HCT116 (cell line): ENCODE data around the gene CDK7. TPM values are rescaled to one million over a fixed set of nuclear protein-coding genes. Genes with fewer than 3 reads are reported as not detected.

Experiments
- ATAC-seq: fragments of 200-7000 bp; cut with Tn5 transposase; 2 replicates; pipeline ENCODE4 v1.9.1; 2020; ENCODE audit warnings: mild to moderate bottlenecking, moderate library complexity
- BruUV-seq: library from RNA; stranded (reverse); fragments of 400-500 nt; replicated peaks from 2 replicates; lab custom pipeline; 2021; lab: Mats Ljungman, UMichigan
- CTCF ChIA-PET: fragments of 300-600 bp; sonication (Branson Sonifier 250); formaldehyde crosslinking; loops from one replicate; lab custom pipeline; 2021; ENCODE audit warnings: antibody characterized with exemption; lab: Charles Lee
- POLR2A ChIA-PET: fragments of 300-600, 350-600 bp; sonication (Branson Sonifier 250); formaldehyde crosslinking; loops from one replicate; lab custom pipeline; 2021; ENCODE audit warnings: antibody characterized with exemption; lab: Charles Lee
- RAD21 ChIA-PET, 2 experiments: fragments of 300-600 bp; sonication (Branson Sonifier 250); formaldehyde crosslinking; loops; one replicate each; lab custom pipeline; 2023; ENCODE audit warnings: low total read pairs in 2 of 2; ENCODE audit not compliant: uncharacterized antibody in 2 of 2, unreplicated experiment in 2 of 2, low non-redundant PET in 1 of 2; lab: Charles Lee
- DNase-seq: peaks from one replicate; pipeline ENCODE4 v3.0.0-alpha.2; 2010; ENCODE audit warnings: low read depth, low spot score
- H2AFZ ChIP-seq: fragments of 200-600 bp; shearing (Covaris generic), sonication (generic); 2 replicates; pipeline ENCODE4 v1.6.1; 2017; ENCODE audit warnings: low read depth, mixed run types, mixed read lengths, antibody characterized with exemption, low read length; ENCODE audit not compliant: poor library complexity, severe bottlenecking
- H3K27ac ChIP-seq: 2 replicates; pipeline ENCODE4 v1.5.1; 2012; ENCODE audit warnings: low read depth, low read length
- H3K27me3 ChIP-seq: fragments of 200-600 bp; sonication (generic); 2 replicates; pipeline ENCODE4 v1.6.1; 2016; ENCODE audit warnings: mixed run types, low read length, mixed read lengths; ENCODE audit not compliant: insufficient read depth
- H3K36me3 ChIP-seq, 2 experiments: fragments of 200-500 bp in 1 of 2; fragments of 200-600 bp in 1 of 2; sonication (Bioruptor generic) in 1 of 2; sonication (generic) in 1 of 2; 2 replicates each; pipeline versions ENCODE4 v1.5.1 to v1.6.1; 2014 to 2016; ENCODE audit warnings: low read length in 2 of 2, inconsistent platforms in 1 of 2, mixed read lengths in 1 of 2, mixed run types in 1 of 2; ENCODE audit not compliant: insufficient read depth in 2 of 2, control insufficient read depth in 1 of 2
- H3K4me1 ChIP-seq, 2 experiments: fragments of 200-600 bp in 1 of 2; sonication (generic) in 1 of 2; 2 replicates each; pipeline versions ENCODE4 v1.5.1 to v1.6.1; 2012 to 2017; ENCODE audit warnings: low read length in 2 of 2, inconsistent platforms in 1 of 2, mild to moderate bottlenecking in 1 of 2, mixed read lengths in 1 of 2, mixed run types in 1 of 2, moderate library complexity in 1 of 2; ENCODE audit not compliant: insufficient read depth in 2 of 2, control insufficient read depth in 1 of 2
- H3K4me2 ChIP-seq: fragments of 200-600 bp; sonication (generic); 2 replicates; pipeline ENCODE4 v1.6.1; 2017; ENCODE audit warnings: mixed run types, low read length, mixed read lengths
- H3K4me3 ChIP-seq, 2 experiments: fragments of 200-600 bp in 1 of 2; sonication (generic) in 1 of 2; replicated peaks in 1 of 2; 2 replicates each; pipeline ENCODE4 v1.5.1; 2011 to 2016; ENCODE audit warnings: low read length in 2 of 2, control low read depth in 1 of 2, low read depth in 1 of 2, mild to moderate bottlenecking in 1 of 2, mixed read lengths in 1 of 2, mixed run types in 1 of 2
- H3K79me2 ChIP-seq: fragments of 200-600 bp; sonication (generic); 2 replicates; pipeline ENCODE4 v1.6.1; 2017; ENCODE audit warnings: mild to moderate bottlenecking, mixed run types, low read length, moderate library complexity, mixed read lengths; ENCODE audit not compliant: insufficient read depth
- H3K9ac ChIP-seq: fragments of 200-600 bp; sonication (generic); 2 replicates; pipeline ENCODE4 v1.6.1; 2016; ENCODE audit warnings: low read length, mixed read lengths
- H3K9me2 ChIP-seq: fragments of 200-600 bp; sonication (generic), shearing (Covaris generic); 2 replicates; pipeline ENCODE4 v1.6.1; 2017; ENCODE audit warnings: mixed run types, mild to moderate bottlenecking, moderate library complexity; ENCODE audit not compliant: insufficient read depth
- H3K9me3 ChIP-seq, 2 experiments: fragments of 200-500 bp in 1 of 2; fragments of 200-600 bp in 1 of 2; sonication (Bioruptor generic) in 1 of 2; sonication (generic) in 1 of 2; 2 replicates each; pipeline ENCODE4 v1.6.1; 2014 to 2017; ENCODE audit warnings: low read length in 2 of 2, mixed read lengths in 2 of 2, inconsistent platforms in 1 of 2, low read depth in 1 of 2, mild to moderate bottlenecking in 1 of 2, mixed run types in 1 of 2, moderate library complexity in 1 of 2; ENCODE audit not compliant: control insufficient read depth in 1 of 2, insufficient read depth in 1 of 2
- H4K20me1 ChIP-seq: fragments of 200-600 bp; sonication (generic), shearing (Covaris generic); 2 replicates; pipeline ENCODE4 v1.6.1; 2017; ENCODE audit warnings: mixed run types, mild to moderate bottlenecking, moderate library complexity; ENCODE audit not compliant: insufficient read depth
- CBX3 ChIP-seq: IDR thresholded peaks from 2 replicates; pipeline ENCODE4 v1.6.1; 2012; ENCODE audit warnings: low read depth
- CEBPB ChIP-seq: IDR thresholded peaks from 2 replicates; pipeline ENCODE4 v1.6.1; 2012; ENCODE audit warnings: low read depth
- ELF1 ChIP-seq: IDR thresholded peaks from 2 replicates; pipeline ENCODE4 v1.6.1; 2012; ENCODE audit warnings: low read depth, borderline replicate concordance
- EZH2phosphoT487 ChIP-seq: fragments of 200-600 bp; IDR thresholded peaks from 2 replicates; pipeline ENCODE4 v1.6.1; 2018; ENCODE audit warnings: antibody characterized with exemption, borderline replicate concordance
- YY1 ChIP-seq: IDR thresholded peaks from 2 replicates; pipeline ENCODE4 v1.6.1; 2011; ENCODE audit warnings: low read length, low read depth, moderate library complexity, mild to moderate bottlenecking; ENCODE audit not compliant: insufficient replicate concordance; ENCODE audit errors: extremely low read depth
- intact Hi-C: fragments of 100-400 bp; cut with micrococcal nuclease; formaldehyde crosslinking; loops from 2 replicates; pipeline ENCODE4 v1.10.0; 2022
- total RNA-seq: library from RNA; stranded (reverse); gene quantifications from one replicate; pipeline ENCODE4 v1.2.1, GENCODE V29; 2021; ENCODE audit not compliant: unreplicated experiment
- TF ChIP-seq, protein P1 (sequence below): IDR thresholded peaks from 2 replicates; pipeline ENCODE4 v1.6.1; 2012; ENCODE audit warnings: low read depth

The CDK7 gene
- total RNA-seq, 1 experiment from 2014 or later: 67.0 TPM

DNA sequence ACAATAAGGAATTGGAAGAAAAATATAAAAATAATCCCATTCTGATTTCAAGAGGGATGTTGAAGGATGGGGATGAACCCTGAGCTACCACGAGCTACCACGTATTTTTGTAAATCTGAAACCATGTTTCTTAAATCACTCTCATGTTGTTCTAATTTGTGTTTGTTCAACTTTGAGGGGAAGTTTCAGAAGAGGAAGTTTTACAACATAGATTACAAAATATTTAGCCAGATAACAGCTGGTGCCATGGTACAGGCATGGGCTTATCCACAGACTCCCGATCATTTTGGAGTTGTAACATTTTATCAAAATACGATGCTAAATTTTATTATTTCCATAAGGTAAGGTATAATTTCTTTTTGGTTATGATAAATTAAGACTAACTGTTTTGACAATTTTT, 82.7 kb downstream of the CDK7 start (continued):
- TF ChIP-seq, protein P1, sequence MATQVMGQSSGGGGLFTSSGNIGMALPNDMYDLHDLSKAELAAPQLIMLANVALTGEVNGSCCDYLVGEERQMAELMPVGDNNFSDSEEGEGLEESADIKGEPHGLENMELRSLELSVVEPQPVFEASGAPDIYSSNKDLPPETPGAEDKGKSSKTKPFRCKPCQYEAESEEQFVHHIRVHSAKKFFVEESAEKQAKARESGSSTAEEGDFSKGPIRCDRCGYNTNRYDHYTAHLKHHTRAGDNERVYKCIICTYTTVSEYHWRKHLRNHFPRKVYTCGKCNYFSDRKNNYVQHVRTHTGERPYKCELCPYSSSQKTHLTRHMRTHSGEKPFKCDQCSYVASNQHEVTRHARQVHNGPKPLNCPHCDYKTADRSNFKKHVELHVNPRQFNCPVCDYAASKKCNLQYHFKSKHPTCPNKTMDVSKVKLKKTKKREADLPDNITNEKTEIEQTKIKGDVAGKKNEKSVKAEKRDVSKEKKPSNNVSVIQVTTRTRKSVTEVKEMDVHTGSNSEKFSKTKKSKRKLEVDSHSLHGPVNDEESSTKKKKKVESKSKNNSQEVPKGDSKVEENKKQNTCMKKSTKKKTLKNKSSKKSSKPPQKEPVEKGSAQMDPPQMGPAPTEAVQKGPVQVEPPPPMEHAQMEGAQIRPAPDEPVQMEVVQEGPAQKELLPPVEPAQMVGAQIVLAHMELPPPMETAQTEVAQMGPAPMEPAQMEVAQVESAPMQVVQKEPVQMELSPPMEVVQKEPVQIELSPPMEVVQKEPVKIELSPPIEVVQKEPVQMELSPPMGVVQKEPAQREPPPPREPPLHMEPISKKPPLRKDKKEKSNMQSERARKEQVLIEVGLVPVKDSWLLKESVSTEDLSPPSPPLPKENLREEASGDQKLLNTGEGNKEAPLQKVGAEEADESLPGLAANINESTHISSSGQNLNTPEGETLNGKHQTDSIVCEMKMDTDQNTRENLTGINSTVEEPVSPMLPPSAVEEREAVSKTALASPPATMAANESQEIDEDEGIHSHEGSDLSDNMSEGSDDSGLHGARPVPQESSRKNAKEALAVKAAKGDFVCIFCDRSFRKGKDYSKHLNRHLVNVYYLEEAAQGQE: no peak

DNA sequence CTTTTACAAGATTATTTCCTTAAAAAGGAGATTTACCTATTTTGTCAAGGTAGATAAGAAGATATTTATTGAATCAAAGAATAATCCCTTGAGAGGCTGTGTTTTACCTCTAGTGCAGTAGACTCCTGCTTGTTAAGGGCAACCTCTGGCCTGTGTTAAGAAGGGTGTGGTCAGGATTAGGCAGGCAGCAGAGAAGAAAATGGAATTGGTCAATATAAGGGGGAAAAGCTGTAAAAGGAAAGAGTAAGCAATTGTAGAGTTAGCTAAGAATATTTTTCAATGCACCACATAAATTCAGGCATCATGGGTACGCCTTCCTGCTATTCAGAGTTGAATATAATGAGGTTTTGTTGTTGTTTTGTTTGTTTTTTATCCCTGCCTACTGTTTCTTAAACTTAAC, 91.7 kb downstream of the CDK7 start:
- ATAC-seq (no peak), DNase-seq (no peak)
- BruUV-seq: no TSS peak
- Histone ChIP-seq H3K4me1 (peaks cover under 1 to 17% of the 10 kb centered on the region in 2 experiments; a peak in 3 of 4 replicates), H3K9me3 (no peaks in the 10 kb centered on the region), H3K27me3 (no peaks in the 10 kb centered on the region), H3K9me2 (no peaks in the 10 kb centered on the region), H3K4me2 (no peak overlapping the region), H3K36me3 (no peaks in the 10 kb centered on the region), H4K20me1 (no peaks in the 10 kb centered on the region), H2AFZ (no peak overlapping the region), H3K4me3 (no peak overlapping the region), H3K79me2 (no peaks in the 10 kb centered on the region; the same call in 1 of the 2 replicates), H3K27ac (no peak overlapping the region)
- CTCF ChIA-PET: no interaction called here
- intact Hi-C loops: no loop called here
- RAD21 ChIA-PET: no interaction called here
- POLR2A ChIA-PET: no interaction called here
- TF ChIP-seq EZH2phosphoT487 (no peak), ELF1 (no peak), CEBPB (no peak), YY1 (no peak), CBX3 (no peak)
- TF ChIP-seq, all 23 proteins: peak for 0
- no peak overlapping the region for H3K9ac ChIP-seq

Other genes with a start within 250 kb of the CDK7 start
- gene SLC30A5, start 140.9 kb upstream of the CDK7 start, total RNA-seq: 50.0 TPM
- gene CCNB1, start 67.7 kb upstream of the CDK7 start, total RNA-seq: 281 TPM
- 23.4 TPM for gene CENPH, start 45.3 kb upstream of the CDK7 start, total RNA-seq
- gene CCDC125, start 97.9 kb downstream of the CDK7 start, total RNA-seq: 15.9 TPM
- gene AK6, start 134.6 kb downstream of the CDK7 start, total RNA-seq: 33.4 TPM
- 92.0 TPM for gene TAF9, start 134.6 kb downstream of the CDK7 start, total RNA-seq
- gene RAD17, start 134.9 kb downstream of the CDK7 start, total RNA-seq: 29.0 TPM
- gene MARVELD2, start 180.2 kb downstream of the CDK7 start, total RNA-seq: 21.6 TPM